NCI-H446 treated with DMSO at 0.1 percent for 48 hours (cell line): ENCODE results near the gene DPYD.
"Not testable (repeated sequence)": the region's sequence is repeated elsewhere in the genome, so short reads cannot be mapped to it uniquely, and the experiment has no call there.

Experiments used
- DNase-seq: peaks from one replicate; lab custom pipeline; 2025; lab: John Stamatoyannopoulos, UW

DPYD gene

GRCh38 chr1:97365026-97365425, 555.8 kb downstream of the DPYD start:
- DNase-seq: no peak

DNA sequence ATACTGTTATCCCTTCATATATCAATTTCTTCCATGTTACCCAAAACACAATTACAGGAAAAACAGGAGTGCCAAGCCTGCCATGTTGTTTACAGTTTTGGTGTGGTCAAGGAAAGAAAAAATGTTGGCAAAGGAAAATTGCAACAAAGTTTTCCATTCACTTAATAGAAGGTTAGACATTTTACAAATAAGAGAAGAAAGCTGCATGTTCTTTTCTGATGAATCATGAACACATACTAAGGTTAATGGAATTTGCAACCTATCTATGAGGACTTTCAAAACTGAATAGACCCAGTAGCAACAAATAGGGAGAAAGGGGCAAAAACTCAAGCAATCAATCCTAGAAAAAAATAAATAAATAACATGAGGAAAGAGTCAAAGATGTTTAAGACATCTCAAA, 556.7 kb downstream of the DPYD start:
- no peak for DNase-seq

GRCh38 chr1:97356309-97356708, 564.5 kb downstream of the DPYD start:
- DNase-seq: no peak

- DNase-seq: no peak
These were observed 567.9 kb downstream of the DPYD start for GRCh38 chr1:97352936-97353382.

- DNase-seq: no peak
These were observed 569.0 kb downstream of the DPYD start for GRCh38 chr1:97351846-97352245.

DNA sequence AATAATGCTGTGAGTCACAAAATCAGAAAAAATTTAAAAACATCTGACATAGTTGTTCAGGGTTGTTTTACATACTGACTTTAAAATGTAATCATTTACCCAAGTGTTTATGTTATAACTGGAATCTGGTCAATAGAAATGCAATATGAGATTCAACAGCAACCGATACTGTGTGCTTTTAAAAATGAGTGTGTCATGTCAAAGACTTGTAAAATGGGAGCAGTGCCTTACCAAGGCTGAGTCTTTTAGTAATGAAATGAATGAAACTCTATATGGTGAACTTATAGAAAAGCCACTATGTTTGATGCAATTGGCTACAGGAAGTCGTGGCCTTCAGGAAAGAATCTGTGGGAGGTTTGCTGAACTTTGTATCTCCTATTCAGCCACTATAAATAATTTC, 570.2 kb downstream of the DPYD start:
- no peak for DNase-seq

DNA sequence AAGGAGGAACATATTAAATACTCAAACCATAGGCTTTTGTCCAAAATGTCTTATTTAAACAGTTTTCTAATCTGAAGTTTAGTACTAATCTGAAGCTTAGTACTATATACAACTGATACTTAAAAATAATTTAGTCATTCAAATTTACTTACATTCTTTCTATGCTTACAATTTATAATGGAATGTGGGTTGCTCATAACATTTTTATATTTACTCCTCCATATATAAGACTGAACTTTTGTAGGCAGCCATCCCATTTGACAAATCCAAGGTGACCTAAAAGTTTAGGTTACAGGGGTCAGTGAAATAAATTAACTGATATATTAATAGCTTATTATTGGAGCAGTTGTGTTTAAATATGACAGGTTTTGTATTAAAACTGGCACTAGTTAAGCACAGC, 570.6 kb downstream of the DPYD start:
- no peak for DNase-seq

- not testable (repeated sequence) for DNase-seq
These were observed 571.0 kb downstream of the DPYD start for GRCh38 chr1:97349794-97350193.

- DNase-seq: no peak
These were observed 572.1 kb downstream of the DPYD start for GRCh38 chr1:97348599-97349265.

DNA sequence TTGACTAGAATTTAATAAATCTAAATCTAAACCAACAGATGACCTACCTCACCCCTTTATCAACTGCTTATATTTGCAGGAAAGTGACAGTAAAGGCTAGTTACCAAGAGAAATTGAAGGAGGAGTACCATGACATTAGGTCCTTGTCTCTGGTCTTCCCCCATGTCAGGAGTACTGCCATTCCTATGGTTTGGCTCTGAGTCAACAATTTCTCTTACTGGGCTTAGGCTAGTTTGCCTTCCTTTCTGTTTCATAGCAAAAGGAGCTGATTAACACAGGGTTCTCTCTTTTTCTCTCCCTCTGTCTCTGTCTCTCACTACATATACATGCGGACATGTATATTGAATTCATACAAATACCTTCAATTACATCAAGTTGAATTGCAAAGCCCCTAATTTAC, 579.9 kb downstream of the DPYD start:
- DNase-seq: no peak

GRCh38 chr1:97338347-97338746, 582.5 kb downstream of the DPYD start:
- DNase-seq: no peak

GRCh38 chr1:97337250-97338030, 583.4 kb downstream of the DPYD start:
- no peak for DNase-seq

GRCh38 chr1:97334454-97334853, 586.4 kb downstream of the DPYD start:
- DNase-seq: no peak

DNA sequence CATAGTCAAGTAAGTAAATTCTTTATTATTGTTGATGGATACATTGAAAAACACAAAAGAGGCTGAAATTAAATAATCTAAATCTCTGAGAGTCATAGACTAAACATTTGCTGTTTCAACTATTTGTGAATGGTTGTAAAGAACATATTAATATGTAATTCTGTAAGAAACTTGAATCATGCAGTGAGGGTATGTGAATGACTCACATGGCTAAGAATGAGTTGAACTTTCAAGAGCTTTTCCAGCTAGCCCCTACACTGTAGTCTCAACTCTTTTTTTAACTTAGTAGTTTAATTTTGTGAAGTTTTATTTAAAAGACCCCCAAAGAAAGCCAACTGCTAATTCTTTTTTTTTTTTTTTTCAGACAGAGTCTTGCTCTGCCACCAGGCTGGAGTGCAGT, 588.1 kb downstream of the DPYD start:
- no peak for DNase-seq

DNA sequence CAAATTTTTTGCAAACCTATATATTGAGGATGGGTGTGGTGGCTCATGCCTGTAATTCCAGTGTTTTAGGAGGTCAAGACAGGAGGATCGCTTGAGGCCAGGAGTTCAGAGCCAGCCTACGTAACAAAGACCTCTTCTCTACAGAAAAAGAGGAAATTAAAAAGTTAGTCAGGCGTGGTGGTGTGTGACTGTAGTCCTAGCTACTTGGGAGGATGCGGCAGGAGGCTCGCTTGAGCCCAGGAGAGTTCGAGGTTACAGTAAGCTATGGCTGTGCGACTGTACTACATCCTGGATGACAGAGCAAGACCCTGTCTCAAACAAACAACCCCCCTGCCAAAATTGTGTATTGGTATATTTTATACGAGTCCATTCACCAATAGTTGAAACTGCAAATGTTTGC, 589.7 kb downstream of the DPYD start:
- DNase-seq: no peak

GRCh38 chr1:97314685-97315084, 606.1 kb downstream of the DPYD start:
- no peak for DNase-seq

- DNase-seq: no peak
These were observed 612.7 kb downstream of the DPYD start for GRCh38 chr1:97308131-97308530.

DNA sequence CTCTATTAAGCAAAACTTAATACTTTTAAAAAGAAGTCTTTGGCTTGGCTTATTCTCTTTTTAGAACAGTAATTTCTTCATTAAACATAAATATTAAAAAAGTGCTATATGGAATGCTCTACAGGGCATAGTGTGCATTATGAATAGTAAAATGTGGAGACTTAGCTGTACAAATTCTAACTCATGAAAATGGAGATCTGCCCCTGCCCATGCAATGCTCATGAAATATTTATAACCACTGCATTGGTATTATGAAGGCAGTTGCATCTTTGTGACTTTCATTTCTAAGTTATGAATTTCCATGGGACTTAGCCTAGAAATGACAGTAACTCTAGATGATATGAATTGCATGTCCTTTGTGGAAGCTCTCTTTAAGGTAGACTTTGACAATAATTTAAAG, 613.3 kb downstream of the DPYD start:
- no peak for DNase-seq

- no peak for DNase-seq
These were observed 613.7 kb downstream of the DPYD start for GRCh38 chr1:97307151-97307550.

DNA sequence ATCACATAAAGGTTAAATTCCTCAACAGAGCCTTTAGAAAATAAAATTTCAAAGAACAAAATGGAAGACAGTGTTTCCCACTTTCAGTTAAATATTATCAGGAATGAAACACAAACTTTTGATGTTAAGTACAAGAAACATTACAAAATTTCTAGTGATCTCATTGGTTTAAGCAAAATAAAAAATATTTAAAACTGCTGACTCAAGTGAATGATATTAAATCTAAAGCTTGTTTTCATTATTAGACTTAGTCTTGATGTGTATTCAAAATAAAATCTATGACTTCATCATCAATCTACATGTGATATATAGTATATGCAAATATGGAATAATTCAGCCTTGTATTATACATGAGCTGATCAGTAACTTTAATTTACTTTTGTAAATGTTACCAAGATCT, 614.3 kb downstream of the DPYD start:
- DNase-seq: no peak

DNA sequence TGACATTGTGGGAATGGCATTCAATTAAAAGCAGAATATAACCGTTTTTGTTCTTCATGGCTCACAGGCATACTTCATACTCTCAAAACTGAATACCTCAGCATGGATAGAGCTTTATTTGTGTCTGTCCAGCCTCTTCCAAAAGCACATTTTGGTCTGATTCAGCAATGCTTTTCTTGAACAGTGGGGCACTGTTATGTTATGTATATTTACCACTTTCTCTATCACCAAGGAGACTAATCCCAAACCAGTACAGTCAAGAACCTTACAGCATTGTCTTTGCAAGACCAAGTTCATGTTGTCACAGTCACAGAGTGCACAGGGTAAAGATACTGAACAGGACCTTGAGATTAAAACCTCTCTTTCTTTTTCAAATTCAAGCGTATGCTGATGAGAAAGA, 616.5 kb downstream of the DPYD start:
- DNase-seq: no peak

- DNase-seq: no peak
These were observed 621.9 kb downstream of the DPYD start for GRCh38 chr1:97298966-97299365.

GRCh38 chr1:97297611-97298010, 623.2 kb downstream of the DPYD start:
- DNase-seq: no peak

DNA sequence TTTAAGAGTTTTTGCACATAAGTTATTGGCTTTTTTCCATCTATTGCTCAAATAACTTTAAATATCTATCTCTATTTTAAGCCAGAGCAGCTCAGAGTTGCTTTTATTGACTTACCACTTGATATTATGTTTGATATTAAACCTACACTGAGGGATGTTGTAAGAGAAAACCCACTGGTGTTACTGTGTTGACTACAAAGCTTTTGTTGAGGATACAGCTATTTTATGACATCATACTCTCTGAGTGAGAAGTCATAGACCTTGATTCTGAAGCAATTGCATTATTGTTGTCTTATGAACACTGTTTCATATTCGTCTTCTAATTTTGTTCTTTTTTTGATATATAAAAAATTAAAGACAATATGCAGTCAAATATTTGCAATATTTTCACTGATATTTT, 638.9 kb downstream of the DPYD start:
- no peak for DNase-seq
